Heart left ventricle (tissue), 13 donors: ENCODE data around the gene CFL1.

Experiments used
- CTCF ChIP-seq, 12 donors: fragments of 200-600 bp; sonication (generic) in 4 of 12; IDR thresholded peaks; one replicate each; pipeline versions ENCODE4 v1.5.0 to v1.8.0; 2018 to 2022; ENCODE audit warnings: antibody characterized with exemption in 12 of 12, mild to moderate bottlenecking in 5 of 12
- POLR2A ChIP-seq, 2 donors: fragments of 450-650 bp; IDR thresholded peaks; one replicate each; pipeline ENCODE4 v1.6.1; 2017; ENCODE audit warnings: antibody characterized with exemption in 2 of 2, mild to moderate bottlenecking in 2 of 2, moderate library complexity in 2 of 2
- donor health status: ischemic (EF 13 %, LVEDD 7.1; RV severe dilation, severe dysfunction).
- donor health status: DM: no; HTN: yes; CAD: no.
- donor health status: DM: no; HTN: no; CAD: no.
- donor health status: ischemic (EF 25% LVEDD 6.9; RV normal size, moderate dysfunction).
- donor health status: ischemic (EF 25% LVEDD 5.7; RV mildly dilated, moderate dysfunction).
- donor health status: ischemic (EF 35%, LVEDD 5.7; RV mildly dilated, moderate dysfunction).
- donor health status: nonischemic (EF 11% LVEDD 7.7; RV severe dilation, severe dysfunction).
- donor health status: DM: yes; HTN: yes; CAD: no.
- donor health status: PGD.
- donor health status: ischemic (EF 29% LVEDD 5.4; RV normal size, mild dysfunction).
- donor health status: nonischemic (EF 23%, LVEDD 6.1; RV moderate dilation, normal function).

- no peak for TF ChIP-seq CTCF (IDR thresholded peaks at IDR 0.05)
- TF ChIP-seq POLR2A (IDR thresholded peaks at IDR 0.05): no peak
These were observed 51.0 kb downstream of the CFL1 start for GRCh38 chr11:65806979-65807378.
